ENCODE data around the gene TCF4.

The TCF4 gene

DNA sequence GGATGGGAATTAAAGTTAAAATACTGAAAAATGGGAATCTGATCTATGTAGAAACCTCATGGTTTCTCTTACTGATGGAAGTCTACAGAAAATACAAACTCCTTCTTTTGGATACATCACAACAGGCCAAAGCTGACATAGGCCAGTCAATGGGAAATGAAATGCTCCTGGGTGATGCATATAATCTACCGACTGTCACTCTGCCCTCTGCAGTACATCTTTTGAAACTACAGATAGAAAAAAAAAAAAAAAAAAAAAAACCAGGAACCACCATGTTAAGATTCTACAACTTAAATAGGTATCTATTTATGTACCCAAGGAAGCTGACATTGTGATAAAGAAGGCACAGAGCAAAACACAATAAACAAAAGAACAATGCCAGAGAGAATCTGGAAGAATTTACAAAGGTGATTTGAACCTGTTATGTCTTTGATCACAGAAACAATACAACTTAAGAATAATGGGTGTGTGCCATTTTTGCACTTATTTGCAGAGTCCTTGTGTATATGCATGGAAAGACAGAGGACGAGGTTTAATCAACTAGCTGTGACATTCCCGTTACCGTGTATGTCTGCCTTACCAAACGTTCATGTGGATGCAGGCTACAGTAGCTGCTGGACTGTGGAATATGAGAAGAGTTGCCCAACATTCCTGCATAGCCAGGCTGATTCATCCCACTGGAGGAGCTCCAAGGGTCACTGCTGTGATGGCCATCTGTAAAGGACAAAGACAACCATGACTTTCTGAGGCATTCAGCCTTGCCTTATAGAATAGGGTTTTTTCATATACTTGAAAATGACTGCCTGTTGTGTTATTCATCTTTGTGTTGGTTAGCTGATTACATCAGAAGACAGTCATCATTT is 312.7 kb downstream of the TCF4 start:
- H3K27ac ChIP-seq (replicated peaks) = no peak overlapping the region

DNA sequence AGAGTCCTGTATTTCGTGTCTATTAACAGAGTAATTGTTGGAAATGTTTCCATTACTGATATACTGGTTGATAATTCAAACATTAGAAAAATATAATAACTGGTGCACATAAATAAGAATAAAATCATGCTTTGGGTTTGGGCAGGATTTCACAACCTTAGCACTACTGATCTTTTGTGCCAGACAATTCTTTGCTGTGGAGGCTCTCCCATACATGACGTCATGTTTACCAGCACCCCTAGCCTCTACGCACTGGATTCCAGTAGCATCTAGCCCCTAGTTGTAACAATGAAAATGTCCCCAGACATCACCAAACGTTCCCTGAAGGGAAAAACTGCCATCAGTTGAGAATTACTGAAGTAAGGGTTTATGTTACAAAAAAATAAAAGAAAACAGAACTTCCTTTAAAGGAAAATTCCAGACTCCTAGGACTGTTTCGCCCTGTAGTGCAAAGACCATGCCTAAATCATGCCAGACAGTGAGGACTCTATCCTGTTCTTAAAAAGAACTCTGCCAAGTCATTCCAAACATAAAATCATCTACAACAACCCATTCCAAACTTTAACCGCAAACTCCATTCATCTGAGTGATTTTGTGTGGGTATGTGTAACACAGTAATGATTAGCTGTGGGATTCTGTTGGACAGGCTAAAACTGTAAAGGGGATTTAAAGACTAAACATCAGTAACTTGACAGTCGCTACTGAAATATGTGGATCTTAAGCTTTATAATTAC is 315.3 kb downstream of the TCF4 start:
- Histone ChIP-seq H3K4me3 (replicated peaks; ENCODE audit: insufficient read depth, low read length) (no peak overlapping the region), H3K27me3 (ENCODE audit: insufficient read depth, poor library complexity, severe bottlenecking) (no peaks in the 10 kb centered on the region), H3K27ac (replicated peaks) (no peak overlapping the region)
- DNase-seq (ENCODE audit: low read depth in 1 of 2, low spot score in 1 of 2) = no peak
- TF ChIP-seq SPI1 (IDR thresholded peaks at IDR 0.05; ENCODE audit: borderline replicate concordance, low read depth) (no peak), GABPA (IDR thresholded peaks at IDR 0.05; ENCODE audit: low read depth) (no peak), POLR2AphosphoS5 (IDR thresholded peaks at IDR 0.05; ENCODE audit: low read depth) (no peak), REST (IDR thresholded peaks at IDR 0.05; ENCODE audit: insufficient replicate concordance, low read depth) (no peak)
- TF ChIP-seq, protein P1, sequence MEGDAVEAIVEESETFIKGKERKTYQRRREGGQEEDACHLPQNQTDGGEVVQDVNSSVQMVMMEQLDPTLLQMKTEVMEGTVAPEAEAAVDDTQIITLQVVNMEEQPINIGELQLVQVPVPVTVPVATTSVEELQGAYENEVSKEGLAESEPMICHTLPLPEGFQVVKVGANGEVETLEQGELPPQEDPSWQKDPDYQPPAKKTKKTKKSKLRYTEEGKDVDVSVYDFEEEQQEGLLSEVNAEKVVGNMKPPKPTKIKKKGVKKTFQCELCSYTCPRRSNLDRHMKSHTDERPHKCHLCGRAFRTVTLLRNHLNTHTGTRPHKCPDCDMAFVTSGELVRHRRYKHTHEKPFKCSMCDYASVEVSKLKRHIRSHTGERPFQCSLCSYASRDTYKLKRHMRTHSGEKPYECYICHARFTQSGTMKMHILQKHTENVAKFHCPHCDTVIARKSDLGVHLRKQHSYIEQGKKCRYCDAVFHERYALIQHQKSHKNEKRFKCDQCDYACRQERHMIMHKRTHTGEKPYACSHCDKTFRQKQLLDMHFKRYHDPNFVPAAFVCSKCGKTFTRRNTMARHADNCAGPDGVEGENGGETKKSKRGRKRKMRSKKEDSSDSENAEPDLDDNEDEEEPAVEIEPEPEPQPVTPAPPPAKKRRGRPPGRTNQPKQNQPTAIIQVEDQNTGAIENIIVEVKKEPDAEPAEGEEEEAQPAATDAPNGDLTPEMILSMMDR (IDR thresholded peaks at IDR 0.05; ENCODE audit: insufficient read depth, low read length) = no peak

More for the DNA sequence above, 312.7 kb downstream of the TCF4 start:
- DNase-seq (ENCODE audit: low read depth in 1 of 2, low spot score in 1 of 2) = no peak
- H3K27me3 ChIP-seq (ENCODE audit: insufficient read depth, poor library complexity, severe bottlenecking) = no peaks in the 10 kb centered on the region
- TF ChIP-seq GABPA (IDR thresholded peaks at IDR 0.05; ENCODE audit: low read depth) (no peak), SPI1 (IDR thresholded peaks at IDR 0.05; ENCODE audit: borderline replicate concordance, low read depth) (no peak), POLR2AphosphoS5 (IDR thresholded peaks at IDR 0.05; ENCODE audit: low read depth) (no peak), REST (IDR thresholded peaks at IDR 0.05; ENCODE audit: insufficient replicate concordance, low read depth) (no peak)
- TF ChIP-seq, protein P1 (IDR thresholded peaks at IDR 0.05; ENCODE audit: insufficient read depth, low read length) = no peak
- H3K4me3 ChIP-seq (replicated peaks; ENCODE audit: insufficient read depth, low read length) = no peak overlapping the region

DNA sequence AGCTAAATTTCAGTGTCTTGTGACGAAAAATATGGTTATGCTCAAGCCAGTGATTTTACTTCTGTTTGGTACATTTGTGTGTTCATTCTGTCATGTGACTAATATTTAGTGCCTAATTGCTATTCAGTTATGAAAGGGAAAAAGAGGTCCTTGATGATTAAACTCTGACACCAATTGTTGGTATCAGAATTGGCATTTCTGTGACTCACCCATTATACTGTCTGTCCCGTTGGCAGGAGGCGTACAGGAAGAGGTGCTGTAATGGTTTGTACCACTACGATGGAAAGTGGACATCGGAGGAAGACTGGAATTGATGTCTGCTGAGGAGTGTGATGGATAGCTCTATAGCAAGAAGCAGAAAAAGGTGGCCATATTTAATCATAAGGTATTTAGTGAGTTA is 318.4 kb downstream of the TCF4 start:
- no peak overlapping the region for H3K27ac ChIP-seq (replicated peaks)
- no peaks in the 10 kb centered on the region for H3K27me3 ChIP-seq (ENCODE audit: insufficient read depth, poor library complexity, severe bottlenecking)
- no peak overlapping the region for H3K4me3 ChIP-seq (replicated peaks; ENCODE audit: insufficient read depth, low read length)
- TF ChIP-seq POLR2AphosphoS5 (IDR thresholded peaks at IDR 0.05; ENCODE audit: low read depth) (no peak), SPI1 (IDR thresholded peaks at IDR 0.05; ENCODE audit: borderline replicate concordance, low read depth) (no peak), REST (IDR thresholded peaks at IDR 0.05; ENCODE audit: insufficient replicate concordance, low read depth) (no peak), GABPA (IDR thresholded peaks at IDR 0.05; ENCODE audit: low read depth) (no peak)
- TF ChIP-seq, protein P1 (IDR thresholded peaks at IDR 0.05; ENCODE audit: insufficient read depth, low read length) = no peak
- no peak for DNase-seq (ENCODE audit: low read depth in 1 of 2, low spot score in 1 of 2)

All from HL-60 (cell line).